Measurements from ENCODE around the gene ARL6IP6. TPM values are rescaled to one million over a fixed set of nuclear protein-coding genes. Genes with fewer than 3 reads are reported as not detected.

Gene ARL6IP6
- total and polyA plus RNA-seq, 5 experiments from 2014 or later = 13.4 to 27.0 (median 16.1) TPM

Other genes starting within 250 kb of the ARL6IP6 start
- 100 to 1,000 TPM; 111 to 120 TPM for gene PRPF40A, start 1.2 kb upstream of the ARL6IP6 start, total RNA-seq
- 100 to 1,000 TPM; 104 to 118 (median 105) TPM for gene PRPF40A, start 1.2 kb upstream of the ARL6IP6 start, polyA plus RNA-seq

All from naive thymus-derived CD8-positive, alpha-beta T cell (primary cell).